ENCODE measurements around the gene TLE1.

TLE1 gene

GRCh38 chr9:81618923-81619322 is 70.4 kb downstream of the TLE1 start:
- Histone ChIP-seq H3K9me3 (ENCODE audit: low read length) (no peaks in the 10 kb centered on the region), H2AFZ (ENCODE audit: low read length) (no peak overlapping the region), H3F3A (ENCODE audit: insufficient read depth, low read length) (no peaks in the 10 kb centered on the region), H3K4me1 (ENCODE audit: insufficient read depth, low read length, severe bottlenecking) (peaks cover 57% of the 10 kb centered on the region), H3K9me2 (ENCODE audit: low read depth, low read length) (no peaks in the 10 kb centered on the region), H3K9ac (ENCODE audit: low read length) (no peak overlapping the region), H3K27ac (ENCODE audit: low read depth, low read length, poor library complexity, severe bottlenecking) (peak overlapping the region; percentile 0), H3K4me3 (ENCODE audit: low read depth, low read length, poor library complexity, severe bottlenecking) (no peak overlapping the region), H3K4me2 (ENCODE audit: low read length) (no peak overlapping the region), H3K79me2 (ENCODE audit: insufficient read depth, low read length) (no peaks in the 10 kb centered on the region), H3K27me3 (ENCODE audit: insufficient read depth, low read length) (no peaks in the 10 kb centered on the region), H4K20me1 (ENCODE audit: insufficient read depth, low read length) (no peaks in the 10 kb centered on the region), H3K36me3 (ENCODE audit: insufficient read depth, low read length) (no peaks in the 10 kb centered on the region)
- TF ChIP-seq CTCF (IDR thresholded peaks at IDR 0.05; ENCODE audit: low read length): no peak
- no peak for TF ChIP-seq EZH2 (IDR thresholded peaks at IDR 0.05; ENCODE audit: borderline replicate concordance, low read length)

- Histone ChIP-seq H2AFZ (ENCODE audit: low read length) (no peak overlapping the region), H3K4me1 (ENCODE audit: insufficient read depth, low read length, severe bottlenecking) (peaks cover 63% of the 10 kb centered on the region), H3F3A (ENCODE audit: insufficient read depth, low read length) (no peaks in the 10 kb centered on the region), H3K4me3 (ENCODE audit: low read depth, low read length, poor library complexity, severe bottlenecking) (no peak overlapping the region), H3K36me3 (ENCODE audit: insufficient read depth, low read length) (no peaks in the 10 kb centered on the region), H3K27ac (ENCODE audit: low read depth, low read length, poor library complexity, severe bottlenecking) (peak overlapping the region; percentile 42), H3K27me3 (ENCODE audit: insufficient read depth, low read length) (no peaks in the 10 kb centered on the region), H3K9ac (ENCODE audit: low read length) (no peak overlapping the region), H3K79me2 (ENCODE audit: insufficient read depth, low read length) (no peaks in the 10 kb centered on the region), H4K20me1 (ENCODE audit: insufficient read depth, low read length) (no peaks in the 10 kb centered on the region), H3K4me2 (ENCODE audit: low read length) (no peak overlapping the region), H3K9me3 (ENCODE audit: low read length) (no peaks in the 10 kb centered on the region), H3K9me2 (ENCODE audit: low read depth, low read length) (no peaks in the 10 kb centered on the region)
- TF ChIP-seq EZH2 (IDR thresholded peaks at IDR 0.05; ENCODE audit: borderline replicate concordance, low read length): no peak
- no peak for TF ChIP-seq CTCF (IDR thresholded peaks at IDR 0.05; ENCODE audit: low read length)
Observed at GRCh38 chr9:81616141-81616540, 73.2 kb downstream of the TLE1 start.

- Histone ChIP-seq H3K9ac (ENCODE audit: low read length) (no peak overlapping the region), H3K4me1 (ENCODE audit: insufficient read depth, low read length, severe bottlenecking) (peaks cover 58% of the 10 kb centered on the region), H3K36me3 (ENCODE audit: insufficient read depth, low read length) (no peaks in the 10 kb centered on the region), H3K4me3 (ENCODE audit: low read depth, low read length, poor library complexity, severe bottlenecking) (no peak overlapping the region), H3F3A (ENCODE audit: insufficient read depth, low read length) (no peaks in the 10 kb centered on the region), H3K27me3 (ENCODE audit: insufficient read depth, low read length) (no peaks in the 10 kb centered on the region), H2AFZ (ENCODE audit: low read length) (no peak overlapping the region), H3K79me2 (ENCODE audit: insufficient read depth, low read length) (no peaks in the 10 kb centered on the region), H4K20me1 (ENCODE audit: insufficient read depth, low read length) (no peaks in the 10 kb centered on the region), H3K27ac (ENCODE audit: low read depth, low read length, poor library complexity, severe bottlenecking) (peak overlapping the region; percentile 1), H3K4me2 (ENCODE audit: low read length) (no peak overlapping the region), H3K9me2 (ENCODE audit: low read depth, low read length) (no peaks in the 10 kb centered on the region), H3K9me3 (ENCODE audit: low read length) (no peaks in the 10 kb centered on the region)
- TF ChIP-seq CTCF (IDR thresholded peaks at IDR 0.05; ENCODE audit: low read length): no peak
- TF ChIP-seq EZH2 (IDR thresholded peaks at IDR 0.05; ENCODE audit: borderline replicate concordance, low read length): no peak
Observed at GRCh38 chr9:81614335-81614734, 75.0 kb downstream of the TLE1 start.
